ENCODE data around the gene RUNDC1.

DNA sequence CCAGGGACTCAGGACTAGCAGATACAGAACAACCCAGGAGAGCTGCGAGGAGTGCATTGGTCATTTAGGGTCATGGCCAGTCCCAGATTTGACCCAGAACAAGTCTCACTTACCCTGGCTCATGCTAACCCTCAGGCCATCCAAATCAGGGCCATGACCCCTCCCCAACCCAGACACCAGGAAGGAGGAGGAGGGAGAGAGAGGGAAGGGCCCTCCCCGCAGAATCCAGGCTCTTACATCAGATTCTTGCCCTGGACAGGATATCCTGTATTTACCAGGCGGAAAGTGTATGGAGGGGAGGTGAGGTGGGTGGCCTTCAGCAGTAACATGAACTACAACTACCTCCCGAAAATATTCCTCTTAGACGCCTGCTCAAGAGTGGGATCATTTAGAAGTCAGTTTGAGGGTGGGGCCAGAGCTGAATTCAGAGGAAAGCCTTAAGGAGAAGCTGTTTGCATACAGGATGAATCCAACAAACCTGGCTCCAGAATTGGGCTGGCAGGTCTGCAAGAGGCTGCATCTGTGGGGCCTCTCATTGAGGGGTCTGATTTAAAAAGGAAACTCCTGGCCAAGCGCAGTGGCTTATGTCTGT, 39.8 kb downstream of the RUNDC1 start:
- TF ChIP-seq YY1 (tag by site-specific recombination; IDR thresholded peaks at IDR 0.05) (no peak), SCRT2 (tag by site-specific recombination; IDR thresholded peaks at IDR 0.05) (no peak), MZF1 (tag by site-specific recombination; IDR thresholded peaks at IDR 0.05; ENCODE audit: borderline replicate concordance) (no peak), ZBTB26 (tag by site-specific recombination; optimal IDR thresholded peaks at IDR 0.05) (no peak), ZNF600 (tag by site-specific recombination; IDR thresholded peaks at IDR 0.05) (no peak), SALL2 (tag by site-specific recombination; IDR thresholded peaks at IDR 0.05; ENCODE audit: borderline replicate concordance) (no peak), REPIN1 (tag by site-specific recombination; IDR thresholded peaks at IDR 0.05; ENCODE audit: low read depth) (no peak), ZNF18 (tag by site-specific recombination; IDR thresholded peaks at IDR 0.05) (no peak), ZBTB1 (tag by site-specific recombination; IDR thresholded peaks at IDR 0.05) (no peak), HOXA7 (CRISPR knock-in tag; IDR thresholded peaks at IDR 0.05; ENCODE audit: borderline replicate concordance) (no peak), ZBTB20 (tag by site-specific recombination; IDR thresholded peaks at IDR 0.05) (no peak; the same call in 1 of the 2 replicates), KLF16 (tag by site-specific recombination; IDR thresholded peaks at IDR 0.05) (no peak)
- TF ChIP-seq, protein P1, sequence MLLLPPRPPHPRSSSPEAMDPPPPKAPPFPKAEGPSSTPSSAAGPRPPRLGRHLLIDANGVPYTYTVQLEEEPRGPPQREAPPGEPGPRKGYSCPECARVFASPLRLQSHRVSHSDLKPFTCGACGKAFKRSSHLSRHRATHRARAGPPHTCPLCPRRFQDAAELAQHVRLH (tag by site-specific recombination; IDR thresholded peaks at IDR 0.05) = no peak
- TF ChIP-seq, protein P2, sequence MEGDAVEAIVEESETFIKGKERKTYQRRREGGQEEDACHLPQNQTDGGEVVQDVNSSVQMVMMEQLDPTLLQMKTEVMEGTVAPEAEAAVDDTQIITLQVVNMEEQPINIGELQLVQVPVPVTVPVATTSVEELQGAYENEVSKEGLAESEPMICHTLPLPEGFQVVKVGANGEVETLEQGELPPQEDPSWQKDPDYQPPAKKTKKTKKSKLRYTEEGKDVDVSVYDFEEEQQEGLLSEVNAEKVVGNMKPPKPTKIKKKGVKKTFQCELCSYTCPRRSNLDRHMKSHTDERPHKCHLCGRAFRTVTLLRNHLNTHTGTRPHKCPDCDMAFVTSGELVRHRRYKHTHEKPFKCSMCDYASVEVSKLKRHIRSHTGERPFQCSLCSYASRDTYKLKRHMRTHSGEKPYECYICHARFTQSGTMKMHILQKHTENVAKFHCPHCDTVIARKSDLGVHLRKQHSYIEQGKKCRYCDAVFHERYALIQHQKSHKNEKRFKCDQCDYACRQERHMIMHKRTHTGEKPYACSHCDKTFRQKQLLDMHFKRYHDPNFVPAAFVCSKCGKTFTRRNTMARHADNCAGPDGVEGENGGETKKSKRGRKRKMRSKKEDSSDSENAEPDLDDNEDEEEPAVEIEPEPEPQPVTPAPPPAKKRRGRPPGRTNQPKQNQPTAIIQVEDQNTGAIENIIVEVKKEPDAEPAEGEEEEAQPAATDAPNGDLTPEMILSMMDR (tag by site-specific recombination; IDR thresholded peaks at IDR 0.05) = no peak

Data from HEK293 (cell line).